T-helper 17 cell (primary cell): ENCODE measurements around the gene KIRREL3. TPM values are rescaled to one million over a fixed set of nuclear protein-coding genes. Genes with fewer than 3 reads are reported as not detected.

ENCODE experiments used
- ATAC-seq: fragments of 150-1000 bp; cut with Tn5 transposase; 2 replicates; pipeline ENCODE4 v1.10.0; 2021; ENCODE audit warnings: mild to moderate bottlenecking, moderate library complexity
- DNase-seq, 3 donors: peaks; one replicate each; pipeline versions ENCODE4 v3.0.0 to v3.0.0-alpha.2; 2020 to 2021
- H3K9me3 ChIP-seq: one replicate; pipeline ENCODE4 v1.7.0; 2013; ENCODE audit warnings: low read length, mild to moderate bottlenecking; ENCODE audit not compliant: control insufficient read depth, poor library complexity, severe bottlenecking
- H3K27ac Mint-ChIP-seq: one replicate; pipeline ENCODE4 v1.8.0; 2022; ENCODE audit warnings: mild to moderate bottlenecking, moderate library complexity, mixed read lengths
- H3K27me3 Mint-ChIP-seq: one replicate; pipeline ENCODE4 v1.8.0; 2022; ENCODE audit warnings: mixed read lengths
- H3K36me3 Mint-ChIP-seq: one replicate; pipeline ENCODE4 v1.8.0; 2022; ENCODE audit warnings: low read depth, mixed read lengths
- H3K4me1 Mint-ChIP-seq: one replicate; pipeline ENCODE4 v1.8.0; 2022; ENCODE audit warnings: mild to moderate bottlenecking, mixed read lengths
- H3K4me3 Mint-ChIP-seq: one replicate; pipeline ENCODE4 v1.8.0; 2022; ENCODE audit warnings: mild to moderate bottlenecking, moderate library complexity, mixed read lengths
- total RNA-seq, 4 donors: library from RNA in 2 of 4; stranded (reverse) in 2 of 4; gene quantifications; one replicate each; pipeline ENCODE4 v1.2.3 and lab custom pipeline; 2022 to 2026

KIRREL3 gene
- total RNA-seq, 2 donors from 2014 or later = not detected

- H3K9me3 ChIP-seq = no peaks in the 10 kb centered on the region
- DNase-seq (no peak), ATAC-seq (no peak)
- no peak overlapping the region for H3K27ac Mint-ChIP-seq
- peaks cover 2% of the 10 kb centered on the region for H3K36me3 Mint-ChIP-seq
- H3K4me1 Mint-ChIP-seq = no peaks in the 10 kb centered on the region
- peaks cover 54% of the 10 kb centered on the region for H3K27me3 Mint-ChIP-seq
- no peak overlapping the region for H3K4me3 Mint-ChIP-seq
Observed at GRCh38 chr11:126601136-126601535, 399.4 kb downstream of the KIRREL3 start.

GRCh38 chr11:126599217-126599897, 401.2 kb downstream of the KIRREL3 start:
- Mint-ChIP-seq H3K36me3 (peaks cover 2% of the 10 kb centered on the region), H3K27me3 (peaks cover 43% of the 10 kb centered on the region), H3K27ac (no peak overlapping the region), H3K4me3 (no peak overlapping the region), H3K4me1 (no peaks in the 10 kb centered on the region)
- ATAC-seq (no peak), DNase-seq (no peak)
- no peaks in the 10 kb centered on the region for H3K9me3 ChIP-seq

GRCh38 chr11:126598344-126599216, 402.0 kb downstream of the KIRREL3 start:
- Mint-ChIP-seq H3K27me3 (peaks cover 36% of the 10 kb centered on the region), H3K27ac (no peak overlapping the region), H3K36me3 (no peaks in the 10 kb centered on the region), H3K4me1 (peaks cover 2% of the 10 kb centered on the region), H3K4me3 (no peak overlapping the region)
- DNase-seq = no peak
- ATAC-seq = no peak
- no peaks in the 10 kb centered on the region for H3K9me3 ChIP-seq

GRCh38 chr11:126597041-126597440, 403.5 kb downstream of the KIRREL3 start:
- no peak for ATAC-seq
- Mint-ChIP-seq H3K27ac (no peak overlapping the region), H3K4me3 (no peak overlapping the region), H3K4me1 (peaks cover 2% of the 10 kb centered on the region), H3K27me3 (peaks cover 25% of the 10 kb centered on the region), H3K36me3 (no peaks in the 10 kb centered on the region)
- no peaks in the 10 kb centered on the region for H3K9me3 ChIP-seq
- no peak for DNase-seq

- H3K4me3 Mint-ChIP-seq = no peak overlapping the region
- no peak overlapping the region for H3K27ac Mint-ChIP-seq
- peaks cover 2% of the 10 kb centered on the region for H3K4me1 Mint-ChIP-seq
- DNase-seq (no peak), ATAC-seq (no peak)
- no peaks in the 10 kb centered on the region for H3K36me3 Mint-ChIP-seq
- no peaks in the 10 kb centered on the region for H3K9me3 ChIP-seq
- H3K27me3 Mint-ChIP-seq = peaks cover 21% of the 10 kb centered on the region
Observed at GRCh38 chr11:126596474-126596873, 404.1 kb downstream of the KIRREL3 start.

GRCh38 chr11:126595560-126595959, 405.0 kb downstream of the KIRREL3 start:
- Mint-ChIP-seq H3K36me3 (no peaks in the 10 kb centered on the region), H3K27ac (no peak overlapping the region), H3K27me3 (peaks cover 12% of the 10 kb centered on the region), H3K4me3 (no peak overlapping the region), H3K4me1 (peaks cover 2% of the 10 kb centered on the region)
- H3K9me3 ChIP-seq = no peaks in the 10 kb centered on the region
- ATAC-seq (no peak), DNase-seq (no peak)

GRCh38 chr11:126594921-126595367, 405.6 kb downstream of the KIRREL3 start:
- H3K9me3 ChIP-seq = no peaks in the 10 kb centered on the region
- no peak overlapping the region for H3K27ac Mint-ChIP-seq
- no peak overlapping the region for H3K4me3 Mint-ChIP-seq
- DNase-seq (no peak), ATAC-seq (no peak)
- H3K27me3 Mint-ChIP-seq = peaks cover 11% of the 10 kb centered on the region
- no peaks in the 10 kb centered on the region for H3K36me3 Mint-ChIP-seq
- peaks cover 2% of the 10 kb centered on the region for H3K4me1 Mint-ChIP-seq

- no peaks in the 10 kb centered on the region for H3K36me3 Mint-ChIP-seq
- DNase-seq (no peak), ATAC-seq (no peak)
- no peak overlapping the region for H3K4me3 Mint-ChIP-seq
- no peak overlapping the region for H3K27ac Mint-ChIP-seq
- peaks cover 21% of the 10 kb centered on the region for H3K27me3 Mint-ChIP-seq
- H3K4me1 Mint-ChIP-seq = peaks cover 2% of the 10 kb centered on the region
- H3K9me3 ChIP-seq = no peaks in the 10 kb centered on the region
Observed at GRCh38 chr11:126592496-126593410, 407.8 kb downstream of the KIRREL3 start.

- Mint-ChIP-seq H3K27me3 (peaks cover 18% of the 10 kb centered on the region), H3K27ac (no peak overlapping the region), H3K36me3 (no peaks in the 10 kb centered on the region), H3K4me1 (peaks cover 2% of the 10 kb centered on the region), H3K4me3 (no peak overlapping the region)
- H3K9me3 ChIP-seq = no peaks in the 10 kb centered on the region
- DNase-seq (no peak), ATAC-seq (no peak)
Observed at GRCh38 chr11:126591966-126592489, 408.5 kb downstream of the KIRREL3 start.

GRCh38 chr11:126589492-126589803, 411.1 kb downstream of the KIRREL3 start:
- DNase-seq (no peak), ATAC-seq (no peak)
- H3K9me3 ChIP-seq = no peaks in the 10 kb centered on the region
- peaks cover 2% of the 10 kb centered on the region for H3K4me1 Mint-ChIP-seq
- no peaks in the 10 kb centered on the region for H3K36me3 Mint-ChIP-seq
- H3K4me3 Mint-ChIP-seq = no peak overlapping the region
- peaks cover 15% of the 10 kb centered on the region for H3K27me3 Mint-ChIP-seq
- H3K27ac Mint-ChIP-seq = no peak overlapping the region

- DNase-seq (no peak), ATAC-seq (no peak)
- Mint-ChIP-seq H3K27me3 (peaks cover 18% of the 10 kb centered on the region), H3K4me1 (peaks cover under 1% of the 10 kb centered on the region), H3K4me3 (no peak overlapping the region), H3K36me3 (no peaks in the 10 kb centered on the region), H3K27ac (no peak overlapping the region)
- H3K9me3 ChIP-seq = no peaks in the 10 kb centered on the region
Observed at GRCh38 chr11:126588630-126589491, 411.7 kb downstream of the KIRREL3 start.

- Mint-ChIP-seq H3K27me3 (peaks cover 18% of the 10 kb centered on the region), H3K4me1 (no peaks in the 10 kb centered on the region), H3K27ac (no peak overlapping the region), H3K36me3 (no peaks in the 10 kb centered on the region), H3K4me3 (no peak overlapping the region)
- DNase-seq = no peak
- no peak for ATAC-seq
- no peaks in the 10 kb centered on the region for H3K9me3 ChIP-seq
Observed at GRCh38 chr11:126587541-126587940, 413.0 kb downstream of the KIRREL3 start.
